CD4-positive, alpha-beta T cell treated with Interleukin-6 at 100 ng/mL for 8 hours (primary cell): ENCODE measurements around the gene NT5DC2.
A peak's percentile ranks its signal among the peaks of the same experiment; 100 is the strongest.

ENCODE experiments used
- DNase-seq: peaks from one replicate; pipeline ENCODE4 v3.0.0-alpha.2; 2020; ENCODE audit warnings: mixed read lengths, low spot score

NT5DC2 gene

DNA sequence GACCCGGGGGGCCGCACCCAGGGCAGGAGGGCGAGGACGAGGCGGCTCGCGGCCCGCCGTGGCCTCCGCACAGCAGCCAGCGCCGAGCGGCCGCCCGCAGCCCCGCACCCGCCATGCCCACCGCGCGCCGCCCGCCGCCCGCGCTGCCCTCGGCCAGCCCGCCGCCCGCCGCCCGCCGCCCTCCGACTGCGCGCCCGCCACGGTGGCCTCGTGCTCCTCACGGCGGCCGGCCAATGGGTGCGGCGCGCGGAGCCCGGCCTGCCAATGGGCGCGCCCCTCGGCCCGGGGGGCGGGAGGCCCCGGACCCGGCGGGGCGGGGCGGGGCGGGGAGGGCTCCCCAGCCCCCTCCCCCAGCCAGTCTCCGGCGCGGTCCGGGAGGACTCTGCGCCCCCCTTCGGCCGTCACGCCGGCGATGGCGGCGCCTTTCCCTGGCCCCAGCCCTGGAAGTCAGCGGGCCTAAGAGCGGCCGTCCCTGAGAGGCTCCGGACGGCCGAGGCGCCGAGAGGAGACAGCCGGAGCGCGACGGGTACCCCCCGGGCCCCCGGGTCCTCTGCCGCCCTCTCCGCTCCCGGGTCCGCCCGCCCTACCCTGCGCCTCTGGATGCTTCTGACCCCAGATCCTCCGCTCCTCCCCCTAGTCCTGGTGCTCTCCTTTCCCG, at the start of gene NT5DC2:
TSS of gene NT5DC2 (minus strand) at position 235 of the 658 bp plus-strand sequence. CDS start at position 115, 120 bp downstream.
- DNase-seq, result peak; percentile 45

DNA sequence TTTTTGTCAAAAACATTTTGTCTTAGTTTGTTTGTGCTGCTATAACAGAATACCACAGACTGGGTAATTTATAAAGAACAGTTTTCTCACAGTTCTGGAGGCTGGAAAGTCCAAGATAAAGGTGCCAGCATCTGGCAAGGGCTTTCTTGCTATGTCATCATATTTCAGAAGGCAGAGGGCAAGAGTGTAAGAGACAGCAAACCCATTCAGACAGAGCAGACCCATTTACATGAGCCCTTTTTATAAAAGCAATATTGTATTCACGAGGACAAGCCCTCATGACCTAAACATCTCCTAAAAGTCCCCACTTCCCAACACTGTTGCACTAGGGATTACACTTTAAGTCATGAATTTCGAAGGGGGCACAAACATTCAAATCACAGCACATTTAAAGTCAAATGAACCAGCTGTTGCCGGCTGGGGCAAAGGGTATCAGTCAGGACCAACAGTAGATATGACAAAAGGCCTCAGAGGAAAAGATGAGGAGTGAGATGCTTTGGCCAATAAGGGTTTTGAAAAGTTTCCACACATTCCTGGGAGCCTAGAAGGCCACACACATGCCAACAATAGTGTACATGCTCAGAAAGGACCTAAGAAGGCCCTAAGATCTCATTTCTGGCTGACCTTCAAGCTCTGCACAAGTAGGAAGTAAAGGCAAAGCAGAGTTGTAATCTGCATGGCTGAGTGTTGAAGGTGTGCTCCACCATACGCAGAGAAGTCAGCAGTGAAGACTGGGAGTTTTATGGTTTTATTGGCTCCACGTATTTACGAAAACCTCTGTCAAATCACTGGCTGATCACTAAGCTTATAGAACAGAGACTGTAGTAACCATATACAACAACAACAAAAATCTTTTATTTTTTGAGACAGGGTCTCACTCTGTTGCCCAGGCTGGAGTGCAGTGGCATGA, 40.7 kb upstream of the NT5DC2 start:
- no peak for DNase-seq

DNA sequence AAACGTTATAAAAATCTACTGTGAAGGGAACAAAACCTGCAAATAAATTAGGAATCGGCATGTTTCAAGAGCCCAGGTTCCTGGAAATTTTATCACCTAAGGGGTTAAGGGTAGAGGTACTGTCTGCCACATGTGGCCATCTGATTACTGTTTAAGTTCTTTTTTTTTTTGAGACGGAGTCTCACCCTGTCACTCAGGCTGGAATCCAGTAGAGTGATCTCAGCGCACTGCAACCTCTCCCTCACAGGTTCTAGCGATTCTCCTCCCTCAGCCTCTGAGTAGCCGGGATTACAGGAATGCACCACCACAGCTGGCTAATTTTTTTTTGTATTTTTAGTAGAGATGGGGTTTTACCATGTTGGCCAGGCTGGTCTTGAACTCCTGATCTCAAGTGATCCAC, 38.6 kb upstream of the NT5DC2 start:
- no peak for DNase-seq

DNA sequence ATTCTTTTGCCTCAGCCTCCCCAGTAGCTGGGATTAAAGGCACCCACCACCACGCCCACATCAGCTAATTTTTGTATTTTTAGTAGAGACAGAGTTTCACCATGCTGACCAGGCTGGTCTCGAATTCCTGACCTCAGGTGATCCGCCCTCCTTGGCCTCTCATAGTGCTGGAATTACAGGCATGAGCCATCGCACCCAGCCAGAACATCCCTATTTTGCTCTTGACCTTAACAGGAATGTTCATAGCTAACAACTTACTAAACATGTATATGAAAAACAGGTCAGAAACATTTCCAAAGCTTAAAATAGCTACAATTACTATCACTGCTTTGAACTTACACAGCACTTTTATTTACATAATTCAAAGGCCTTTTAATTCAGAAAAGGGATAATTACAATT, 36.4 kb upstream of the NT5DC2 start:
- no peak for DNase-seq

DNA sequence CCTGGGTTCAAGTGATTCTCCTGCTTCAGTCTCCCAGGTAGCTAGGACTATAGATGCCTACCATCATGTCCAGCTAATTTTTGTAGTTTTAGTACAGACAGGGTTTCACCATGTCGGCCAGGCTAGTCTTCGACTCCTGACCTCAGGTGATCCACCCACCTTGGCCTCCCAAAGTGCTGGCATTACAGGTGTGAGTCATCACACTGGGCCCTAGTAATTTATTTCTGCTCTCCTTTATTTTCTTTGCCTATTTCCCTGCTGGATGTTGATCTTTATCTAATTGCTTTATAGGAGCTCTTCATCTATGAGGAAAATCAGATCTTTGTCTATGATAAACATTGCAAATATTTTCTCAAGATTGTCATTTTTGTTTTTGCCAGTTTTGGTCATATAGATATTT, 34.4 kb upstream of the NT5DC2 start:
- DNase-seq, result no peak

DNA sequence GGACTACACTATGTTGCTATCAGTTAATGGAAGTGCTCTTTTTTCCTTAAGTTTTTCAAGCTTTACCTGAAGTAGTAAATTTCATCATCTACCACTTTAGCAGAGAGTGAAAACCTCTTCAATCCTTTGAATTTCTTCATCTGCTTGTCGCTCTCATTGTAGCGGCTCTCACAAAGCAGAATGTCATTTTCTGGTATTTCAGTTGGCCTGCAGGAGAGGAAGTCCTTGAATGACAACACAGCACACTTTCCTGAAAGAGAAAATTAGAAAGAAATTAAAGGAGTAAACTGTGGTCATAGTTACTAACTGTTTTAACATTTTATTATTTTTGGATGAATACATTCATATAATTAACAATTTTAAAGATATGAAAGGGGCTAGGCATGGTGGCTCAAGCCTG, 30.3 kb upstream of the NT5DC2 start:
- no peak for DNase-seq

DNA sequence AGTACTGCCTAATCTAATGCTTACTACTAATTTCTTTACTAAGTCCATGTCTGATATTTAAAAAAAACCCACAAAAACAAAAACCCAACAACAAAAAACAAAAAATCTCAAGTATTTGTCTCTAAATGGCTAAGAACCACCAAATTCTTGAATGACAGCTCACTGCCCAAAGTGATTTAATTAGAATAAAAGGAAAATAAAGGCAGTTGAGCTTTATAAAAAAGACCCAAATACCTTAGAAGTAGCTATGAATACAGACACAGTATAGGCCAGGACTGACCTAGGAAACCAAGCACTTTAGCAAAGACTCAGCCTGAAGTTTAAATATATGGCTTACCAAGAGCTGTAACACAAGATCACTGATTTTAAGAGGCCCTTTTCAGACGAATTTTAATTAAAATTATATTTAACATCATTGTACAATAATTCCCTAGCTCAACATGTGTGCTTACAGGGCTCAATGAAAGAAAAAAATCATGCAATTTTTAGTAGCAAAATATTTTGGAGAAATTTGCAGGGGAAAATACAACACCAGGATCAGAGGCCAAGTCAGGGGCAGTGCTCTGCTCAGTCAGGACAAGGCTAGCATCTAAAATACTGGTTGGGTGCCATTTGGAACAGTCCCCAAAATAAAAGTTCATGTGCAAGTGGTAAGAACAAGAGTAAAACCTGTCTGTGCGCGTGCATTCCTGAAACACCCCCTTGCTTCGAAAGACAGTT, 27.5 kb upstream of the NT5DC2 start:
- DNase-seq, result no peak

DNA sequence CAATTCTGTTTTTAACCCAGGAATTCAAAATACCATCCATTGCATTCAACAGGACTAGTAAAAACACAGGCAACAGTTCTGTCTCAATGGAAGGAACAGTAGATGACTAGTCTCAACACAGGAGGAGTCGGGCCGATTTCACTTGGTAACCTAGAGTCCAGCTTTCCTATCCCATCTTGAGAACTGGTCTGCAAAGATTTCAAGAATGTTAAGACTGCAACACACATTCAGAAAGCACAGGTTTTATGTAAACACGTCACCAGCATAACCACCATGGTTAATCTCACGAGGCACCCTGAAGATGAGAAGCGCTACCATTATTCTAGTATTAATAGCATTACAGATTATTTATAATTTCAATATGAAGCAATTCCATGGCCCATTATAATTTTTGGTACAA, 24.8 kb upstream of the NT5DC2 start:
- no peak for DNase-seq

DNA sequence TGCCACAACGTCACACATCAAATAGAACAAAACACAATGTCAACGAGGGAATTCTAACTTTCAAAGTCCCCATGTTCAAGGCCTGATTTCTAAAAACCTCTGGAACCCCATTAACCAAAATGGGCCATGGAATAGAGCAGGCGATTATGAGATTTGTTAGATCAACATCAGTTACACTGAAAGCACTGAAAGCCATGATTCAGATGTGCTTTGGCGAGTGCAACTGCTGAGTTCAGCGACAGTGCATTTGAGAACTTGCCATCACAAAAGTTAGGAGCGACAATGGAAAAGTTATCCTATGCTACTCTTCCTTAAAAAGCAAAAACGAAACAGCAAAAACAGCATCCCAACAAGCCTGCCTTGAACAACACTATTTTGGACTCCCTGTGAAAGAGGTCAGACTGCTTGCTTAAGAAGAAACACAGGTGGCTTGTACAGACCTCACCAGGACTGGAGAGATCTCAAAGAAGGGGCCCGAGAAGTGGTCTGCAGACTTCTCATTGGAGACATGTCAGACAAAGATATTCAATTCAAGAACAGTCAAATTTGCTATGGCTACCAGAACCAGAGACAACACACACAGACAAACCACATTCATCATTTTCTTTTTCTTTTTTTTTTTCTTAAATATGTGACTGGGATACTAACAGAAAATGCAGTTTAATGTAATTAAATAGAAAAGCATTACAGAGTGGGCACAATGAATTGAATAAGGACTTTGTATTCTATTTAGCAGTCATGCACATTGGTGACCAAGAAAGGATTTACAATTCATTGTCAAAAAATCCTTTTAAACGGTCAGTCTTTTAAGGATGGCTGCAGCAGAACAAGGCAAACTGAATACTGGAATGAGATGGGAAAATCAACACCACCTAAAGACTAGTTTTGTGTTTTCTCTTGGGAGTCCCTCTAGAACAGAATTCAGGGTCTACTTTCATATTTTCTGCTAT, 23.6 kb upstream of the NT5DC2 start:
- no peak for DNase-seq

DNA sequence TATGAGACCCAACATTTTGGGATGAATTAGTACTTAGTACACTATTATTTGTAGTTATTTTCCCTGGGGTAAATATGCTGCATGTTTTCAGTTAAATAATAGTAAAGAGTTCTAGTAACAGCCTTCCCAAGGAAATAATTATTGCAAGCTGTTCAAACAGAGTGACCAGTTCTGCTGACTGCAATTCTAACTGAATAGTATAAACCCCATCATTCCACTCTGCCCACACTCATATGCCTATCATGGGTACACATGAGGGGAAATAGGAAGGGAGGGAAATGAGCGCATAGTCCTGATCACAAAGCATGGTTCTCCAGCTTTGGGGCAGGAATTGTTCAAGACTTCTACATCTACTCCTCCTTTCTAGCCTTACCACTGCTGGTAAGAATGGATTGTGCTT, 21.4 kb upstream of the NT5DC2 start:
- no peak for DNase-seq

DNA sequence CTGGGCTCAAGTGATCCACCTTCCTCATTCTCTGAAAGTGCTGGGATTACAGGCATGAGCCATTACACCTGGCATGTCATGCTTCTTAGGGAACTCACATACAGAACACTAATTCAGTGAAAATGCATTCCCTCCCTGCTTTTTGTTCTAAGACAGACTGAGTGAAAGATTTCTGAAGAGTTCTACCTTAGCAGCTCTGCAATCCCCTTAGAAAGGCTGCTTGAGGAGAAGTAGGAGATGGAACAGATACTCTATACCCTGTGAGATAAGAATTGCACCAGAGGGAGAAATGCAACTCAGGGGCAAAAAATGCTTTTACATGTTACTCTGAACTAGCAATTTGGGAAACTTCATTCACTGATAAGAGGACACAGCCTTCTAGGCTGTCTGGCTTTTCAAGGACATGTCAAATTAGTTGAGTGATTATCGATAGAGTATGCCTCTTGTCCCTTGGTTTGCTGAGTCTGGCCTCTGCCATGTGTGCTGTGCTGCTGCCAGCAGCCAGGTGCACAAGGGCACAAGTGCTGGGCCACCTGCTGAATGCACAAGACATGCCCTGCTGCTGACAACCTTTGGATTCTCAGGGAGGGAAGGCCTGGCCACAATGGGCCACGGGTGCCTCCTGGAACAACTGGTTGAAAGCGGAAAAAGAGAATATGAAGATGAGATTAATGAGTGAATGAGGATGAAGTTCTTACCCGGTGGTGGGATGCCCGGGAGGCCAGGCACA, 20.5 kb upstream of the NT5DC2 start:
- no peak for DNase-seq

DNA sequence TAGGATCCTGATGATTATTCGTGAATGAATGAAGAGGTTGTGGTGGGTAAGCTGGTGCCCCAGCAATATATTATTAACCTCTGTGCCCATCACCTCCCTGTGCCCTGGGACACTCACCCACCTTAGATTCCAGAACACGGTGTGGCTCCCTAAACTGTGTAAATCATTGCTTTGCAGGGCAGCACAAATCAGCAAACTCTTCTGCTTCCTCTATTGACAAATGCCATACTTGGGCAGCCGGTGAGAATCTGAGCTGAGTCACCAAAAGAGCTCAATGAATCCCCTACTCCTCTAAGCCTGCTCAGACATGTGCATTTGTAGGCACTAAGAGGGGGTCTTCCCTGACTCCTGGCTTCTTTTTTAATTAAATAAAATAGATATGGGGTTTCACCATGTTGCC, 18.4 kb upstream of the NT5DC2 start:
- DNase-seq, result no peak

DNA sequence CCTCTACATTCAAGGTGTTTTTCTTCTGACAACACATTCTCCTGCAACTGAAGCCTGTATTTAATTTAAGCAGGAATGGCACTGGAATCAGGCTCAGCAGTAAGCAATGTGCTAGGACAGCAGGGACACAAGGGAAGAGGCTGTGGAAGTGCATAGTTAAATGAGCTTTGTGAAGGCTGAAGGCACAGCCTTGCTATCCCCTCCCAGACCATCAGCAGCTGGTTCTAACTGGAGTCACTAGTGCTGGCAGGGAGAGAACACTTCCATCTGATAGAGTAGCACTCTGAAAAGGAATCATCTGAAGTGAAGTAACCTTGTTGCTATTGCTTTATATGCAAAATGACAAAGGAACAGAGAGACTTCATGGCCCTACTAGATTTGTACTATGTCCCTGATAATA, 17.5 kb upstream of the NT5DC2 start:
- DNase-seq, result no peak

DNA sequence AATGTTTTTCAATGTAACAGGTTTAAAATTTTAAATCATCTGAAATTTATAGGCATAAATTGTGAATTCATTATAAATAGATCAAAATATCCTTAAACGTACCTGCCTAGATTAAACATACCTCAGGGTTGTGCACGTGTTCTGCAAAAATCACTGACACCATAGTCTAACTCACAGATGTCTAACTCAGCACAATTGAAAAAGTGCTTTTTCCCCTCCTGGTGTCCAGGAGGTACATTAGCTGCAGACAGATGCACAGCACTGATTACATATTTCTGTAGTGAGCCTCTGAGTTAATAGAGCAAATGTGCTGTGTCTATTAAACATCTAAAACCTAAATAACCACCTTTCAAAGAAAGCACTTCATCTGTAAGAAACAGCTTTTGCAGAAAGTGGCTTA, 13.5 kb upstream of the NT5DC2 start:
- DNase-seq, result no peak

DNA sequence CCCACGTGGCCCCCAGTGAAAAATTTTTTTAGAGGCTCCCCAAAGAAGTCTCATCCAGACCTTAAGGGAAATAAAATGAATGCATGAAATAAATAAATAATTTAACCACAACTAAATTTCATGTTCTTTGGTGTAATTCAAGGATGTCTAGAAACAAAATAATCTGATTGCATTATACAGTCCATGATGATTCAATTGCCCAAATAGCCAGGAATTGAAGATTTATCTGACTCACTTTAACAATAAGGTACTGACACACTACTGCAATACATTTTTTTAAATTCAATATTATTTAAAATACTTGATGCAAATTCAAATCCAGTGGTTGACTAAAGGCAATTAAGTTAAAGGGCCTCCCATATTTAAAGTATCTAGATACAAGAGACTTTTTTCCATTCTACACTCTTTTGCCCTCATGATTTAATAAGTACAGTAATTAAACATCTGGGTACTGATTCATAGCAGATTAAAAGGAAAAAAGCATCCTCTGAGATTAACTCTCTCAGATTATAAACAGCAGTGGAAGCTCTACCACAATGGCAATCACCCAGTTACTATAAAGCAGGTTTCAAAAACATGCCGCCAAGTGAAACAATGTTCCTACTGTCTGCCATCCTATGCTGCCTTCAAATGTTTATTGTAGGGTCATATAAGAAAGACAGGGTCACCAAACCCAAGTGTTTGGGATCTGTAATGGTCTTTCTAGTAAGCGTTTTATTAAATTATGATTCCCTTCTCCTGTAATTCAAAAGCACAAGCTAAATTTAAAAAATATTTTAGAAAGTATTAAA, 12.6 kb upstream of the NT5DC2 start:
- DNase-seq, result no peak

DNA sequence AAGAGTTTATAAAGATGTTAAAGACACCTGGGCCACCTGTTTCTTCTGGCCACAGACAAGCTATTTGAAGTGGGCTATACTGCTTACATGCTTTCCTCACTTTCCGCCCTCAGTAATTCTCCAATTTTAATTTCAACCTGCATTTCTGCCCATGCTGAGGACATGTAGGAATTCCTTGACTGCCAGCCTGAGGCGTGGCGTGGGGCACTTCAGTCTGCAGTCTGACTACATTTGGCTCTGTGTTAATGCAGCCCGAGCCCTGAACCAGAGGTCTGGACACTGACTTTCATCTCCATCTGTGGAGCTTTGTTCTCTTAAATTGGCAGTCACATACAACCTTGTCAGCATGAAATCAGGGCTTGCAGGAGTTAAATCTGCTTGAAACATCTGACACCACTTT, 11.3 kb upstream of the NT5DC2 start:
- DNase-seq, result no peak

DNA sequence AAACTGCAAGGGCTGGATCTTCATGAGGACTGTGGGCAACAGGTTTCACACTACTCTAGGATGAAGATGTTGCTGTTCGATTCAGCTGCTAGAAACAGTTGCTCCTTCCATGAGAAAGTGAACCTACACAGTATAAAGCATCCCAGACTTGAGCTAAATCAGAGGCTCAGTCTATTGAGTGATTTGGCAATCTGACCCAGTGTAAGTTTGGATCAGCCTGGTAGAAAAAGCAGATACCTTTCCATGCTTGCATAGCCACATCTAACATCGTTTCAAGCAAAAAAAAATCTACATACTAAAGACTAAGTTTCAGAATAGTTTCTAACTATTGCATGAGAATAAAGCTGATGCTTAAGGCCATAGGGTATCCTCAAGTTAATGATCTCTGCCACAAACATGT, 7.4 kb upstream of the NT5DC2 start:
- no peak for DNase-seq

DNA sequence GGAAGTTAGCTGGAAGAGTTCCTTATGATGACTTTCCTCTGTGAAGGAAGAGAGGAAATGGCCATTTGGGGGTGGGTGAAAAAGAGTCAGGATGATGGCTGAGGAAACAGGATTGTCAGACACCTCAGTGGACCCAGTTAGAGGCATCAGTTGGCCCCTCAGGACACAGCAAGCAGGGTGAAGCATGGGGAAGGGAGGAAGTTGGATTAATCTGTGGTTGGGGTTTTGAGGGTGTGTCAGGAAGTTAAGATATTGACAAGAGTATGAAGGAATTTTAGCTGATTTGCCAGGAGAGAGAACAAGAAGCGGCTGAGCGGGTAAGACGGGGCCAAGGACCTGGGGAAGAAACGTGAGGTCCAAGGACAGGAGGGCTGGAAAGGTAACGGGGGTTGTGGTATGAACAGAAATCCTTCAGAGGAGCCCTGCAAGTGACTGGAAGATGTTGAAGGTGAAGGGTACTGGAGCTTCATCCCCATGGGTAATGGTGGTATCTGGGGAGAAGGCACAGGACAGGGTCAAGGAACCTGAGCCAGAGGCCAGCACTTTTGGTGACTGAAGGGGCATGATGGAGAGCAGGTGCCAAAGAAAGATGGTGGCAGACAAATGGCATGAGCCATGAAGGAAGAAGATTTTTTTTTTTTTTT, 5.5 kb upstream of the NT5DC2 start:
- DNase-seq, result no peak

DNA sequence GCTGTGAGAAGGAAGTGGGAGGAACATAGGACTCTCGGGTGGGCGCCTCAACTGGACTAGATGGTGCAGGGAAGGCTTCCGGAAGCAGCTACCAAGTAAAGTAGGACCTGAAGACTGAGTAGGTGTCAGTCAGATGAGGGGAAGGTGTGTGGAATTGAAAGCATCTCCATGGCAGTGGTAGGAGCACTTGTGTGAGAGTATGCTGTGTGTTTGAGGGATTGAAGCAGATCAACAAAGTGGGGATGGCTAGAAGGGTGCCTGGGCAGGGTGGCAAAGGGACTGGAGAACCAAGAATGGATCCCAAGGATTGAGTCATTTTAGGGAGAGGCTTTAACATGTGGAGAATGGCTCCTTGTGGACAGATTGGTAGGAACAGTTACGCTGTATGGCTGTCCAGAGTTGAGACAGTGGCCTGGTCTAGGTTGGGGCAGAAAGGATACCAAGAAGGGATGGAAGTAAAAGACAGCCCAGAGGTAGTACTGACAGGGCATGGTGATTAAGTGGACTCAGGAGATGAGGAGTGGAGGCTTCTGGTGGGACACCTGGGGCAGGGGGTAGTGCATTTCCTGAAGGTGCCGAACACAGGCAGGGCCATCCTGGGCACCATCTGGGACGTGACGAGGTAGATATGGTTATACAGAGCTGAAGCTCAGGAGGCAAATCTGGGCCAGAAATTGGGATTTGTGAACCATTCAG, 4.2 kb upstream of the NT5DC2 start:
- DNase-seq, result no peak
